H1 (cell line): ENCODE results near the gene HYLS1. TPM values are rescaled to one million over a fixed set of nuclear protein-coding genes. Genes with fewer than 3 reads are reported as not detected.
A peak's percentile ranks its signal among the peaks of the same experiment; 100 is the strongest.

Source experiments
- ASH2L ChIP-seq: fragments of 200-600, 300-600 bp; sonication (generic); IDR thresholded peaks from one replicate; pipeline ENCODE4 v1.7.1; 2017; ENCODE audit warnings: low read length
- BRCA1 ChIP-seq: IDR thresholded peaks from 2 replicates; pipeline ENCODE4 v1.6.1; 2012; ENCODE audit warnings: low read depth, low read length, improper control_type of control experiment
- CEBPB ChIP-seq: IDR thresholded peaks from 2 replicates; pipeline ENCODE4 v1.6.1; 2012; ENCODE audit warnings: low read depth, low read length
- EP300 ChIP-seq, 2 experiments: IDR thresholded peaks; 1 replicate in 1 of 2; 2 replicates in 1 of 2; pipeline ENCODE4 v1.6.1; 2011 to 2012; ENCODE audit warnings: low read depth in 2 of 2, low read length in 2 of 2, mild to moderate bottlenecking in 2 of 2, borderline replicate concordance in 1 of 2, inconsistent platforms in 1 of 2, moderate library complexity in 1 of 2
- EZH2 ChIP-seq: fragments of 200-600 bp; sonication (generic); IDR thresholded peaks from 2 replicates; pipeline ENCODE4 v1.7.1; 2012; ENCODE audit warnings: low read depth, mild to moderate bottlenecking, moderate library complexity, low read length, inconsistent platforms; ENCODE audit not compliant: severe bottlenecking
- HDAC2 ChIP-seq, 2 experiments: fragments of 300-600 bp in 1 of 2; sonication (generic) in 1 of 2; IDR thresholded peaks; 2 replicates each; pipeline ENCODE4 v1.6.1; 2011 to 2012; ENCODE audit warnings: low read depth in 2 of 2, low read length in 2 of 2, mild to moderate bottlenecking in 2 of 2, moderate library complexity in 2 of 2, borderline replicate concordance in 1 of 2, inconsistent platforms in 1 of 2
- JUN ChIP-seq: IDR thresholded peaks from 2 replicates; pipeline ENCODE4 v1.6.1; 2011; ENCODE audit warnings: low read depth, mild to moderate bottlenecking, improper control_type of control experiment, low read length
- KDM4A ChIP-seq: IDR thresholded peaks from one replicate; pipeline ENCODE4 v1.7.1; 2012; ENCODE audit warnings: low read depth, mild to moderate bottlenecking, moderate library complexity, low read length, inconsistent platforms; ENCODE audit not compliant: severe bottlenecking
- MAFK ChIP-seq: IDR thresholded peaks from 2 replicates; pipeline ENCODE4 v1.6.1; 2012; ENCODE audit warnings: low read depth, mild to moderate bottlenecking, improper control_type of control experiment, low read length
- NANOG ChIP-seq: IDR thresholded peaks from 2 replicates; pipeline ENCODE4 v1.6.1; 2011; ENCODE audit warnings: low read length, low read depth, mild to moderate bottlenecking, inconsistent platforms; ENCODE audit not compliant: insufficient read depth, poor library complexity, severe bottlenecking
- POLR2AphosphoS5 ChIP-seq: IDR thresholded peaks from 2 replicates; pipeline ENCODE4 v1.6.1; 2011; ENCODE audit warnings: low read depth, low read length
- RAD21 ChIP-seq, 2 experiments: IDR thresholded peaks in 1 of 2; conservative IDR thresholded peaks in 1 of 2; 2 replicates each; pipeline ENCODE4 v1.6.1; 2011; ENCODE audit warnings: low read depth in 2 of 2, low read length in 2 of 2, improper control_type of control experiment in 1 of 2, inconsistent platforms in 1 of 2, mild to moderate bottlenecking in 1 of 2, moderate library complexity in 1 of 2
- RBBP5 ChIP-seq: IDR thresholded peaks from 2 replicates; pipeline ENCODE4 v1.7.1; 2012; ENCODE audit warnings: low read depth, mild to moderate bottlenecking, inconsistent platforms, low read length, moderate library complexity, borderline replicate concordance
- RXRA ChIP-seq: IDR thresholded peaks from 2 replicates; pipeline ENCODE4 v1.6.1; 2011; ENCODE audit warnings: low read depth, mild to moderate bottlenecking, low read length, moderate library complexity; ENCODE audit not compliant: insufficient read depth
- SAP30 ChIP-seq: fragments of 300-600 bp; sonication (generic); IDR thresholded peaks from 2 replicates; pipeline ENCODE4 v1.7.1; 2012; ENCODE audit warnings: low read length, moderate library complexity, mild to moderate bottlenecking, inconsistent platforms; ENCODE audit not compliant: insufficient read depth, insufficient replicate concordance
- SIRT6 ChIP-seq: IDR thresholded peaks from one replicate; pipeline ENCODE4 v1.7.1; 2012; ENCODE audit warnings: low read length, inconsistent platforms
- SIX5 ChIP-seq: IDR thresholded peaks from 2 replicates; pipeline ENCODE4 v1.6.1; 2011; ENCODE audit warnings: mild to moderate bottlenecking, low read depth, low read length
- SP4 ChIP-seq: IDR thresholded peaks from 2 replicates; pipeline ENCODE4 v1.6.1; 2012; ENCODE audit warnings: low read length, inconsistent platforms
- SUZ12 ChIP-seq: fragments of 200-600 bp; sonication (generic); IDR thresholded peaks from 2 replicates; pipeline ENCODE4 v1.6.1; 2012; ENCODE audit warnings: mild to moderate bottlenecking, inconsistent platforms, low read length, moderate library complexity, mixed read lengths
- TAF1 ChIP-seq: IDR thresholded peaks from 2 replicates; pipeline ENCODE4 v1.6.1; 2011; ENCODE audit warnings: mild to moderate bottlenecking, low read depth, low read length
- TCF12 ChIP-seq: IDR thresholded peaks from 2 replicates; pipeline ENCODE4 v1.6.1; 2011; ENCODE audit warnings: low read depth, mild to moderate bottlenecking, low read length
- YY1 ChIP-seq: IDR thresholded peaks from 2 replicates; pipeline ENCODE4 v1.6.1; 2011; ENCODE audit warnings: low read depth, mild to moderate bottlenecking, low read length
- polyA plus RNA-seq, 7 experiments: library from polyadenylated mRNA; depleted of rRNA in 3 of 7; stranded (reverse) in 5 of 7; unstranded in 2 of 7; fragments of >200 nt in 5 of 7; fragments of 200-250 nt in 2 of 7; gene quantifications; 1 replicate in 5 of 7; 2 replicates in 1 of 7; 4 replicates in 1 of 7; pipeline versions ENCODE4 v1.2.1 to v1.2.3, GENCODE V29; 2011 to 2013; ENCODE audit warnings: missing spikeins in 2 of 7, mixed read lengths in 2 of 7
- total RNA-seq: library from RNA; stranded (reverse); fragmentation: NEBNext Ultra II Directional; extraction: Animal tissue kit (Norgen Biotek cat#: 25700); gene quantifications from 2 replicates; pipeline ENCODE4 v1.2.1, GENCODE V29; 2021

HYLS1 gene
- total and polyA plus RNA-seq, 2 of the 8 experiments (the other 6 are each of a cell fraction or from before 2014, with no cell fraction given), result 5.1 to 11.6 TPM

GRCh38 chr11:125902927-125903710 lies 15.7 kb downstream of the HYLS1 start, which contains the start of gene PUS3 (continued):
- TF ChIP-seq SUZ12 (no peak), KDM4A (peak; percentile 33), EP300 (IDR thresholded peaks at IDR 0.05; ENCODE audit: borderline replicate concordance in 1 of 2, low read depth in 2 of 2, low read length in 2 of 2) (no peak), BRCA1 (no peak), SIX5 (peak; percentile 84), JUN (no peak), SP4 (no peak), ASH2L (peak; percentile 68), RAD21 (IDR thresholded peaks at IDR 0.05 in 1 of 2, conservative IDR thresholded peaks at IDR 0.05 in 1 of 2; ENCODE audit: low read depth in 2 of 2, low read length in 2 of 2) (no peak), TAF1 (peak; percentile 44; the same call in 1 of the 2 replicates), HDAC2 (IDR thresholded peaks at IDR 0.05; ENCODE audit: borderline replicate concordance in 1 of 2, low read depth in 2 of 2, low read length in 2 of 2) (peak in 1 of 2 experiments; percentile 34; a peak in 2 of 4 replicates), CEBPB (no peak), SIRT6 (no peak), POLR2AphosphoS5 (no peak; the same call in 1 of the 2 replicates), RXRA (no peak), SAP30 (peak; percentile 94), RBBP5 (no peak), YY1 (no peak), TCF12 (no peak), MAFK (no peak), NANOG (no peak), EZH2 (no peak)
